SU-DHL-6 (cell line): ENCODE data around the gene MTPN.

Experiments
- CTCF ChIP-seq: fragments of 200-600 bp; sonication (generic); IDR thresholded peaks from one replicate; pipeline ENCODE4 v1.5.1; 2017; ENCODE audit warnings: antibody characterized with exemption, mild to moderate bottlenecking, low read length, moderate library complexity; ENCODE audit not compliant: insufficient read depth, poor library complexity, severe bottlenecking
- EZH2phosphoT487 ChIP-seq: fragments of 200-600 bp; sonication (generic), shearing (Covaris generic); conservative IDR thresholded peaks from 2 replicates; pipeline ENCODE4 v1.6.1; 2018; ENCODE audit warnings: mild to moderate bottlenecking, antibody characterized with exemption, low read length, moderate library complexity, mixed read lengths

- TF ChIP-seq CTCF (no peak), EZH2phosphoT487 (no peak)
Observed at GRCh38 chr7:135918134-135918533, 59.0 kb downstream of the MTPN start.
